ENCODE results near the gene TSBP1.

DNA sequence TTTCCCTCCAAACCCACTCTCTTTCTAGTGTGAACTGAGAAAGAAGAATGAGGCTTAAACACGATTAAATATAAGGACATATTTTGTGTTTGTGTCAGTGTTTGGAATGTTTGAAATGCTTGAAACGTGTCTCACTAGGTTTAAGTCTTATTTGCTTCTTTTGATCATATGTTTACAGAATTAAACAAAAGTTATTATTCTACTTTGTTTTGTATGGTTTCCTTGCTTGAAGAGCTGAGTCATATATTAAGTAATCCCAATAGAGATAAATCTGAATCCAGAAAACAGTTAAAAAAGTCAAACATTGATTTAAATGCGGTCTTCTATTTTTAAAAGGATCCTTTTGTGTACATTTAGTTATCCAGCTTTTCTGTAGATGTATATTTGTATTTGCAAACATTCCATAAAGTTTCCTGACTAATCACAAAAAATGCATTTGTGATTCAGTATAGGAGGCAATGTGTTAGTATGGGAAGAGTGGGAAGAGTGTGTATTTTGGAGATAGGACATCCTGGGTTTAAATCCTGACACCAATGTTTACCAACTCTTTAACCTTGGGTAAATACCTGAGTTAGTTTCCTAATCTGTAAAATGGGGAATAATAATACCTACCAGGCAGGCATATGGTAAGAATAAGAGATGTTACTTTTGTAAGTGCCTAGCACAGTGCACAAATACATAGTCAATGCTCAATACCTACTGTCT is 72.9 kb downstream of the TSBP1 start:
- TF ChIP-seq, protein P1, sequence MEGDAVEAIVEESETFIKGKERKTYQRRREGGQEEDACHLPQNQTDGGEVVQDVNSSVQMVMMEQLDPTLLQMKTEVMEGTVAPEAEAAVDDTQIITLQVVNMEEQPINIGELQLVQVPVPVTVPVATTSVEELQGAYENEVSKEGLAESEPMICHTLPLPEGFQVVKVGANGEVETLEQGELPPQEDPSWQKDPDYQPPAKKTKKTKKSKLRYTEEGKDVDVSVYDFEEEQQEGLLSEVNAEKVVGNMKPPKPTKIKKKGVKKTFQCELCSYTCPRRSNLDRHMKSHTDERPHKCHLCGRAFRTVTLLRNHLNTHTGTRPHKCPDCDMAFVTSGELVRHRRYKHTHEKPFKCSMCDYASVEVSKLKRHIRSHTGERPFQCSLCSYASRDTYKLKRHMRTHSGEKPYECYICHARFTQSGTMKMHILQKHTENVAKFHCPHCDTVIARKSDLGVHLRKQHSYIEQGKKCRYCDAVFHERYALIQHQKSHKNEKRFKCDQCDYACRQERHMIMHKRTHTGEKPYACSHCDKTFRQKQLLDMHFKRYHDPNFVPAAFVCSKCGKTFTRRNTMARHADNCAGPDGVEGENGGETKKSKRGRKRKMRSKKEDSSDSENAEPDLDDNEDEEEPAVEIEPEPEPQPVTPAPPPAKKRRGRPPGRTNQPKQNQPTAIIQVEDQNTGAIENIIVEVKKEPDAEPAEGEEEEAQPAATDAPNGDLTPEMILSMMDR (IDR thresholded peaks at IDR 0.05; ENCODE audit: poor library complexity) = no peak
- no peak for TF ChIP-seq EZH2 (IDR thresholded peaks at IDR 0.05; ENCODE audit: borderline replicate concordance)
